D721Med (cell line): ENCODE results near the gene UGT2B11.
"Not testable (repeated sequence)": the region's sequence is repeated elsewhere in the genome, so short reads cannot be mapped to it uniquely, and the experiment has no call there.

Experiments used
- DNase-seq: peaks from one replicate; pipeline ENCODE4 v3.0.0; 2011; ENCODE audit warnings: low spot score; ENCODE audit not compliant: insufficient read length
- FAIRE-seq: peaks from 2 replicates; lab custom pipeline; 2011; peaks lifted over from hg19 to GRCh38; lab: Jason Lieb, UNC
- CTCF ChIP-seq: IDR thresholded peaks from 2 replicates; pipeline ENCODE4 v1.5.1; 2012; ENCODE audit warnings: mild to moderate bottlenecking, control low read depth; ENCODE audit not compliant: insufficient read depth; ENCODE audit errors: missing control alignments

The UGT2B11 gene

GRCh38 chr4:69210911-69211310 is 3.6 kb downstream of the UGT2B11 start:
- no peak for FAIRE-seq
- DNase-seq = no peak

GRCh38 chr4:69198506-69198905 is 16.0 kb downstream of the UGT2B11 start:
- not testable (repeated sequence) for DNase-seq, FAIRE-seq

More at GRCh38 chr4:69210911-69211310, 3.6 kb downstream of the UGT2B11 start:
- TF ChIP-seq CTCF = no peak

GRCh38 chr4:69196209-69196965 is 18.2 kb downstream of the UGT2B11 start:
- FAIRE-seq = no peak
- TF ChIP-seq CTCF = no peak

GRCh38 chr4:69194166-69194565 is 20.4 kb downstream of the UGT2B11 start:
- DNase-seq = no peak
- no peak for FAIRE-seq
- no peak for TF ChIP-seq CTCF

More at GRCh38 chr4:69196209-69196965, 18.2 kb downstream of the UGT2B11 start:
- no peak for DNase-seq

- FAIRE-seq, DNase-seq: not testable (repeated sequence)
These were observed 22.6 kb downstream of the UGT2B11 start for GRCh38 chr4:69191905-69192304.

GRCh38 chr4:69190621-69191020 is 23.9 kb downstream of the UGT2B11 start:
- DNase-seq, FAIRE-seq: not testable (repeated sequence)

- FAIRE-seq, DNase-seq: not testable (repeated sequence)
These were observed 32.9 kb downstream of the UGT2B11 start for GRCh38 chr4:69181519-69182169.

GRCh38 chr4:69179817-69180216 is 34.7 kb downstream of the UGT2B11 start:
- not testable (repeated sequence) for FAIRE-seq, DNase-seq

- DNase-seq = not testable (repeated sequence)
These were observed 35.8 kb downstream of the UGT2B11 start for GRCh38 chr4:69178751-69179205.

GRCh38 chr4:69170233-69171134 is 44.1 kb downstream of the UGT2B11 start:
- FAIRE-seq = peak; percentile 51
- not testable (repeated sequence) for DNase-seq
- TF ChIP-seq CTCF = peak; percentile 51

More at GRCh38 chr4:69178751-69179205, 35.8 kb downstream of the UGT2B11 start:
- not testable (repeated sequence) for FAIRE-seq

GRCh38 chr4:69169171-69169570 is 45.4 kb downstream of the UGT2B11 start:
- not testable (repeated sequence) for DNase-seq, FAIRE-seq
